Smooth muscle cell of bladder (primary cell): Measurements from ENCODE around the gene SMARCAD1. TPM values are rescaled to one million over a fixed set of nuclear protein-coding genes. Genes with fewer than 3 reads are reported as not detected.

ENCODE experiments used
- total RNA-seq: library from RNA; depleted of rRNA; stranded (reverse); fragments of >200 nt; gene quantifications from 2 replicates; pipeline ENCODE4 v1.2.3, GENCODE V29; 2014

The SMARCAD1 gene, protein sequence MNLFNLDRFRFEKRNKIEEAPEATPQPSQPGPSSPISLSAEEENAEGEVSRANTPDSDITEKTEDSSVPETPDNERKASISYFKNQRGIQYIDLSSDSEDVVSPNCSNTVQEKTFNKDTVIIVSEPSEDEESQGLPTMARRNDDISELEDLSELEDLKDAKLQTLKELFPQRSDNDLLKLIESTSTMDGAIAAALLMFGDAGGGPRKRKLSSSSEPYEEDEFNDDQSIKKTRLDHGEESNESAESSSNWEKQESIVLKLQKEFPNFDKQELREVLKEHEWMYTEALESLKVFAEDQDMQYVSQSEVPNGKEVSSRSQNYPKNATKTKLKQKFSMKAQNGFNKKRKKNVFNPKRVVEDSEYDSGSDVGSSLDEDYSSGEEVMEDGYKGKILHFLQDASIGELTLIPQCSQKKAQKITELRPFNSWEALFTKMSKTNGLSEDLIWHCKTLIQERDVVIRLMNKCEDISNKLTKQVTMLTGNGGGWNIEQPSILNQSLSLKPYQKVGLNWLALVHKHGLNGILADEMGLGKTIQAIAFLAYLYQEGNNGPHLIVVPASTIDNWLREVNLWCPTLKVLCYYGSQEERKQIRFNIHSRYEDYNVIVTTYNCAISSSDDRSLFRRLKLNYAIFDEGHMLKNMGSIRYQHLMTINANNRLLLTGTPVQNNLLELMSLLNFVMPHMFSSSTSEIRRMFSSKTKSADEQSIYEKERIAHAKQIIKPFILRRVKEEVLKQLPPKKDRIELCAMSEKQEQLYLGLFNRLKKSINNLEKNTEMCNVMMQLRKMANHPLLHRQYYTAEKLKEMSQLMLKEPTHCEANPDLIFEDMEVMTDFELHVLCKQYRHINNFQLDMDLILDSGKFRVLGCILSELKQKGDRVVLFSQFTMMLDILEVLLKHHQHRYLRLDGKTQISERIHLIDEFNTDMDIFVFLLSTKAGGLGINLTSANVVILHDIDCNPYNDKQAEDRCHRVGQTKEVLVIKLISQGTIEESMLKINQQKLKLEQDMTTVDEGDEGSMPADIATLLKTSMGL
- 27.1 and 27.4 TPM in 2 replicates for total RNA-seq

DNA sequence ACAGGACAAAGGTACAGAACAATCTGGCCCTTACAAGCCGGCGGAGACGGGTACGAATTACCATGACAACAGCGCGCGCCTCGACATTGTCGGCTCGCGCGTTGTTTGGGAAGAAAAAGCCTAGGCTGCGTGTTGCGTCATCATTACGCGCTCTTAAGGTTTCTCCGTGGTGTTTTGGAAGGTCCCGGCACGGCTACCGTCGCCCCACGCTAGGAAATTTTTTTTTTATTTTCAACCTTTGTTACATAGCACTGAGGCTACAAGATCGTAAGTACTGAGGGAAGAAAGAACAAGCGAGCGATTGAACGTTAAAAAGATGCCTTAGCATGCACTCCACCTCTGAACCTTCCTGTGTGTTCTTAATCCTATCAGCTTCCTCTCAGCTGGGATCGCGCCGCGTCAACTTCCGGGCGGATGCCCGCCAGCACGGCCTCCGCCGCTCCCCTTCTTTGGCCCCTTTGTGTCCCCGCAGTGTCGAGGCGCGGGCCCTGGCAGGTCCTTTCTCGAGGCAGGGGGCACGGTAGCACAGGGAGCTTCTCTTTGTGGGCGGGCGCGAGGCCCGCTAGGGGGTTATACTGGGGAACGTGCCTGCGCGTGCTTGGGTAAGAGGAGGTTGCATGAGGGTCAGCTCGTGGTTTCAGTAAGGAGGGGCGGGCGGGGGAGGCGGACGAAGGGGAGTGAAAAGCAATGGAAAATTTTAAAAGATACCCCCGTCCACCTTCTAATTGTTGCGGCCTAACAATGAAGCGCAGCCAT lies at the start of gene SMARCAD1:
Gene SMARCAD1, plus strand, starts transcription at position 397 of the 756 bp plus-strand sequence. CDS start 530 bp downstream, outside the sequence.

Other genes with a start within 250 kb of the SMARCAD1 start
- not detected in 2 replicates for gene HPGDS, start 135.0 kb downstream of the SMARCAD1 start, total RNA-seq
- gene PDLIM5, start 244.1 kb downstream of the SMARCAD1 start, total RNA-seq: 32.6 and 64.7 TPM in 2 replicates